Measurements from ENCODE around the gene ZNF20.

GRCh38 chr19:12133069-12133468, 7.1 kb downstream of the ZNF20 start:
- no peak for TF ChIP-seq ZNF274 (IDR thresholded peaks at IDR 0.05; ENCODE audit: low read depth, low read length)
- TF ChIP-seq YY1 (IDR thresholded peaks at IDR 0.05; ENCODE audit: insufficient read depth, insufficient read length), result no peak
- TF ChIP-seq SUZ12 (IDR thresholded peaks at IDR 0.05; ENCODE audit: extremely low read depth, insufficient read depth, insufficient read length), result no peak

Data from NT2/D1 (cell line).